HepG2 (cell line): ENCODE results near the gene RAB42. TPM values are rescaled to one million over a fixed set of nuclear protein-coding genes. Genes with fewer than 3 reads are reported as not detected.
A peak's percentile ranks its signal among the peaks of the same experiment; 100 is the strongest.

Experiments used
- BRCA1 ChIP-seq: sonication (generic); formaldehyde crosslinking; IDR thresholded peaks from 2 replicates; pipeline ENCODE4 v1.4.0; 2020; ENCODE audit warnings: missing genetic modification reagents
- CEBPZ ChIP-seq: IDR thresholded peaks from 2 replicates; pipeline ENCODE4 v1.6.1; 2012; ENCODE audit warnings: low read length, improper control_type of control experiment
- EED ChIP-seq: sonication (generic); formaldehyde crosslinking; IDR thresholded peaks from 2 replicates; pipeline ENCODE4 v1.5.0; 2020; ENCODE audit warnings: mild to moderate bottlenecking, missing genetic modification reagents
- IRX3 ChIP-seq: sonication (generic); formaldehyde crosslinking; IDR thresholded peaks from 2 replicates; pipeline ENCODE4 v1.8.1; 2023; ENCODE audit warnings: mild to moderate bottlenecking, low read depth, missing genetic modification reagents, borderline replicate concordance
- ISL2 ChIP-seq: sonication (generic); formaldehyde crosslinking; IDR thresholded peaks from 2 replicates; pipeline ENCODE4 v1.5.0; 2020; ENCODE audit warnings: missing genetic modification reagents
- KDM1A ChIP-seq: IDR thresholded peaks from 2 replicates; pipeline ENCODE4 v1.6.1; 2016; ENCODE audit warnings: missing compliant biosample characterization
- MAFG ChIP-seq: sonication (generic); formaldehyde crosslinking; IDR thresholded peaks from 2 replicates; pipeline ENCODE4 v1.5.1; 2020; ENCODE audit warnings: mild to moderate bottlenecking, missing genetic modification reagents
- MTF2 ChIP-seq: sonication (generic); formaldehyde crosslinking; IDR thresholded peaks from 2 replicates; pipeline ENCODE4 v1.5.0; 2020; ENCODE audit warnings: missing genetic modification reagents, borderline replicate concordance
- NCOA2 ChIP-seq: sonication (generic); formaldehyde crosslinking; IDR thresholded peaks from 2 replicates; pipeline ENCODE4 v1.8.0; 2022; ENCODE audit warnings: inconsistent platforms
- PCBP2 ChIP-seq: fragments of 200-400 bp; formaldehyde crosslinking; optimal IDR thresholded peaks from 2 replicates; pipeline ENCODE3; 2018; ENCODE audit warnings: low read length, low read depth; ENCODE audit not compliant: poor library complexity, severe bottlenecking
- PREB ChIP-seq: sonication (generic); formaldehyde crosslinking; IDR thresholded peaks from 2 replicates; pipeline ENCODE4 v1.4.0; 2020; ENCODE audit warnings: missing genetic modification reagents
- SALL2 ChIP-seq: sonication (generic); formaldehyde crosslinking; IDR thresholded peaks from 2 replicates; pipeline ENCODE4 v1.8.1; 2023; ENCODE audit warnings: mild to moderate bottlenecking, missing genetic modification reagents, inconsistent platforms
- TFE3 ChIP-seq: IDR thresholded peaks from 2 replicates; pipeline ENCODE4 v1.6.1; 2016
- THAP9 ChIP-seq: sonication (generic); formaldehyde crosslinking; IDR thresholded peaks from 2 replicates; pipeline ENCODE4; 2020; ENCODE audit warnings: missing genetic modification reagents, mild to moderate bottlenecking, borderline replicate concordance
- XRCC5 ChIP-seq: fragments of 200-400 bp; formaldehyde crosslinking; optimal IDR thresholded peaks from 2 replicates; pipeline ENCODE3; 2017; ENCODE audit warnings: mild to moderate bottlenecking, low read length
- ZMYM4 ChIP-seq: sonication (generic); formaldehyde crosslinking; IDR thresholded peaks from 2 replicates; pipeline ENCODE4 v1.8.1; 2023; ENCODE audit warnings: mild to moderate bottlenecking, missing genetic modification reagents
- ZNF121 ChIP-seq: sonication (generic); formaldehyde crosslinking; IDR thresholded peaks from 2 replicates; pipeline ENCODE4 v1.5.0; 2020; ENCODE audit warnings: mild to moderate bottlenecking, missing genetic modification reagents
- ZNF367 ChIP-seq: sonication (generic); formaldehyde crosslinking; IDR thresholded peaks from 2 replicates; pipeline ENCODE4 v1.4.0; 2020; ENCODE audit warnings: missing genetic modification reagents, borderline replicate concordance
- ZNF44 ChIP-seq: sonication (generic); formaldehyde crosslinking; IDR thresholded peaks from 2 replicates; pipeline ENCODE4 v1.5.1; 2020; ENCODE audit warnings: mild to moderate bottlenecking, missing genetic modification reagents
- ZNF441 ChIP-seq: sonication (generic); formaldehyde crosslinking; IDR thresholded peaks from 2 replicates; pipeline ENCODE4 v1.7.0; 2021; ENCODE audit warnings: missing genetic modification reagents, borderline replicate concordance
- ZNF572 ChIP-seq: sonication (generic); formaldehyde crosslinking; IDR thresholded peaks from 2 replicates; pipeline ENCODE4 v1.5.1; 2020; ENCODE audit warnings: mild to moderate bottlenecking, missing genetic modification reagents
- ZSCAN30 ChIP-seq: sonication (generic); formaldehyde crosslinking; IDR thresholded peaks from 2 replicates; pipeline ENCODE4 v1.5.0; 2020; ENCODE audit warnings: mild to moderate bottlenecking, missing genetic modification reagents
- polyA plus RNA-seq, 8 experiments: library from polyadenylated mRNA; depleted of rRNA in 3 of 8; stranded (reverse) in 7 of 8; unstranded in 1 of 8; fragments of >200 nt; fragmentation: Illumina TruSeq in 4 of 8; extraction: Trizol in 4 of 8; gene quantifications; 2 replicates each; pipeline versions ENCODE4 v1.2.1 to v1.2.3, GENCODE V29; 2011 to 2016; ENCODE audit warnings: low read depth in 4 of 8, missing spikeins in 1 of 8, mixed read lengths in 1 of 8; ENCODE audit not compliant: insufficient read depth in 1 of 8
- total RNA-seq, 5 experiments: library from RNA; depleted of rRNA; stranded (reverse); fragments of >200 nt; fragmentation: Illumina TruSeq; extraction: Trizol; gene quantifications; 2 replicates each; pipeline ENCODE4 v1.2.3, GENCODE V29; 2016; ENCODE audit warnings: low read depth in 1 of 5

Gene RAB42
- total and polyA plus RNA-seq, 2 of the 13 experiments (the other 11 are each of a cell fraction or from before 2014, with no cell fraction given), result 10.4 to 166 TPM

GRCh38 chr1:28581531-28582247, 10.4 kb upstream of the RAB42 start (continued):
- TF ChIP-seq TFE3, result peak; percentile 38; the same call in 1 of the 2 replicates
- peak; percentile 77 for TF ChIP-seq ZMYM4 (CRISPR knock-in tag)
- peak; percentile 87 for TF ChIP-seq ISL2 (CRISPR knock-in tag)
- no peak for TF ChIP-seq KDM1A (CRISPR knock-in tag)
- TF ChIP-seq NCOA2 (CRISPR knock-in tag), result peak; percentile 39; the same call in 1 of the 2 replicates
- peak; percentile 67 for TF ChIP-seq ZNF121 (CRISPR knock-in tag)
- TF ChIP-seq PREB (CRISPR knock-in tag), result peak; percentile 68; the same call in 1 of the 2 replicates
- TF ChIP-seq MAFG (CRISPR knock-in tag), result no peak
- TF ChIP-seq ZSCAN30 (CRISPR knock-in tag), result peak; percentile 94
- TF ChIP-seq ZNF44 (CRISPR knock-in tag), result no peak
- TF ChIP-seq ZNF441, result peak; percentile 74
- TF ChIP-seq THAP9 (CRISPR knock-in tag), result peak; percentile 84; the same call in 1 of the 2 replicates
- peak; percentile 69 for TF ChIP-seq BRCA1 (CRISPR knock-in tag)
- TF ChIP-seq CEBPZ, result no peak
- TF ChIP-seq XRCC5, result peak; percentile 76
- no peak for TF ChIP-seq PCBP2
- TF ChIP-seq IRX3 (CRISPR knock-in tag), result peak; percentile 89
- TF ChIP-seq ZNF367, result no peak
- TF ChIP-seq EED (CRISPR knock-in tag), result peak; percentile 35; the same call in 1 of the 2 replicates
- TF ChIP-seq SALL2 (CRISPR knock-in tag), result peak; percentile 89
- TF ChIP-seq ZNF572 (CRISPR knock-in tag), result no peak
- peak; percentile 87 for TF ChIP-seq MTF2
